ENCODE results near the gene ECSIT. TPM values are rescaled to one million over a fixed set of nuclear protein-coding genes. Genes with fewer than 3 reads are reported as not detected.
"Not testable (repeated sequence)": the region's sequence is repeated elsewhere in the genome, so short reads cannot be mapped to it uniquely, and the experiment has no call there.

Gene ECSIT
- 37.3 and 40.3 TPM in 2 replicates for total RNA-seq (2014; rRNA removed; shearing (Covaris generic))
- 56.8 and 62.3 TPM in 2 replicates for polyA plus RNA-seq (2014; cell fraction: nucleus; rRNA removed)

DNA sequence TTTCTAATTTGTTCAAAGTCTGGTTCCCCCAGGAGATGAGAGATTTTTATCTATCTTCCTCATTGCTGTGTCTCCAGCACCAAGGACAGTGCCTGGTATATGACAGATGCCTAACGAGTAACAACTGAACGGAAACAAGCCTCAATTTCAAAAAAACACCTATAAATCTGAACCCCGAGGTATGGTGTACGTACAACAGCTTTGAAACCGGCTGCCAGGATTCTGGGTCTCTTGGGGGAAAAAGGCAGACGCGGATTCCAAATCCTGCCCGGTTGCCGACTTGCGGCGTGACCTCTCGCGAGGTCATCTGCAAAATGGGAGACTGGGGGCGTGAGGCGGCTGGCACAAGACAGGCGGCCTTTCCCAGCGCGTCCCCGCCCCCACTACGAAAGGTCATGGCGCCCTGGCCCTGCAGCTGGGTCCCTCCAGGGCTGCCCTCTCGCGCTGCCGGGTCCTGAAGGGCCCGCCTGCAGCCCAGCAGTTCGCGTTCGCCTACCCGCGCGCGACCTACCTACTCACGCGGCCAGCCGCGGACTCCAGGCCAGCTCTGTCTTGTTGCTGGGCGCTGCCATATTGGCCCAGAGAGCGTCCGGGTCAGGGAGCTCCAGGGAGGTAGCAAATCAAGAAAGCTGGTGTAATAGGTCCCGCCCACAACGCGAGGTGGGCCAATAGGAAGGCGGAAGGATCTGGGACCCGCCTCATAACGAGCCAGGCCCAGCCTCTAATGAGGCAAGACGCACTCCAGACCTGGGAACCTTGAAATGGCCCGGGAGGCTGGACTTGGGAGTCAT is at the start of gene ECSIT:
ECSIT (minus strand) TSS at position 584 of the 791 bp plus-strand sequence. CDS start 9,964 bp downstream, outside the sequence.
- peak; percentile 96 for DNase-seq (ENCODE audit: extremely low read depth, low read depth)

- DNase-seq (ENCODE audit: extremely low read depth, low read depth): no peak
Measured at GRCh38 chr19:11577451-11578257, 48.7 kb upstream of the ECSIT start, which contains the start of gene ACP5. TSS of gene ACP5 (minus strand) at chr19:11577645. CDS start at chr19:11577317, 328 bp downstream.

GRCh38 chr19:11576227-11576626 is 47.3 kb upstream of the ECSIT start:
- no peak for DNase-seq (ENCODE audit: extremely low read depth, low read depth)

DNA sequence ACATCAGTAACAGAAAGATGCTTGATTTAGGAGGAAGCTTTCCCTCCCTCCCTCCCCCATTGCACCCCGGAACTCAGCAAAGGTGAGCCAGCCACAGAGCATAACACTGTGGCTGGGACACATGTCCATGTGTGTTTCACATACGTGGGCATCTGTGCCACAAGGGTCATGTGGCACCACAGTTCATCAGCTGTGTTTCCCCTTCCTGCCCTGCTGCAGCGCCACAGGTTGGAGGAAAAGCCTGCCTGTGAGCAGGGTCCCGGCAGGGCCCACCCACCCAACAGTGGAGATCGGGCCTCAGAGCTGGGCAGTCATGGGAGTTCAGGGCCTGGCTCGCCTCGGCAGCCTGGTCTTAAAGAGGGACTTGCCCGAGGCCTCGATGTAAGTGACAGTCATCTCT is 45.8 kb upstream of the ECSIT start:
- no peak for DNase-seq (ENCODE audit: extremely low read depth, low read depth)

GRCh38 chr19:11573763-11574162 is 44.8 kb upstream of the ECSIT start:
- DNase-seq (ENCODE audit: extremely low read depth, low read depth): not testable (repeated sequence)

- not testable (repeated sequence) for DNase-seq (ENCODE audit: extremely low read depth, low read depth)
Measured at GRCh38 chr19:11573354-11573753, 44.4 kb upstream of the ECSIT start.

GRCh38 chr19:11570039-11570462 is 41.1 kb upstream of the ECSIT start:
- no peak for DNase-seq (ENCODE audit: extremely low read depth, low read depth)

GRCh38 chr19:11566164-11566563 is 37.2 kb upstream of the ECSIT start:
- no peak for DNase-seq (ENCODE audit: extremely low read depth, low read depth)

GRCh38 chr19:11565649-11565980 is 36.7 kb upstream of the ECSIT start:
- not testable (repeated sequence) for DNase-seq (ENCODE audit: extremely low read depth, low read depth)

DNA sequence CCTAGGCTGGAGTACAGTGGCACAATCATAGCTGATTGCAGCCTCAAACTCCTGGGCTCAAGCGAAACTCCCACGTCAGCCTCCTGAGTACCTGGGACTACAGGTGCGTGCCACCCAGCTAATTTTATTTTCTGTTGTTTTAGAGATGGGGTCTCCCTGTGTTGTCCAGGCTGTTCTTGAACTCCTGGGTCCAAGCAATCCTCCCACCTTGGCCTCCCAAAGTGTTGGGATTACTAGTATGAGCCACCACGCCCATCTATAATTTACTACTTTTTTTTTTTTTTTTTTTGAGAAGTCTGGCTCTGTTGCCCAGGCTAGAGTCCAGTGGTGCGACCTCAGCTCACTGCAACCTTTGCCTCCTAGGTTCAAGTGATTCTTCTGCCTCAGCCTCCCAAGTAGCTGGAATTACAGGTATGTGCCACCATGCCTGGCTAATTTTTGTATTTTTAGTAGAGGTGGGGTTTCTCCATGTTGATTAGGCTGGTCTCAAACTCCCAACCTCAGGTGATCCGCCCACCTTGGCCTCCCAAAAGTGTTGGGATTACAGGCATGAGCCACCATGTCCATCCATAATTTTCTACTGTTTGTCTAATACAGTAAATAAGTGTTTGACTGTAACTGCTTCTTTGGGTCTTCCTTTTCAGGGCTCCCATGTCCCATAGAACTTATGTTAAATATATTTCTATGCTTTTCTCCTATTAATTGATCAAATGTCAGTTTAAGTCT is 35.3 kb upstream of the ECSIT start:
- not testable (repeated sequence) for DNase-seq (ENCODE audit: extremely low read depth, low read depth)

DNA sequence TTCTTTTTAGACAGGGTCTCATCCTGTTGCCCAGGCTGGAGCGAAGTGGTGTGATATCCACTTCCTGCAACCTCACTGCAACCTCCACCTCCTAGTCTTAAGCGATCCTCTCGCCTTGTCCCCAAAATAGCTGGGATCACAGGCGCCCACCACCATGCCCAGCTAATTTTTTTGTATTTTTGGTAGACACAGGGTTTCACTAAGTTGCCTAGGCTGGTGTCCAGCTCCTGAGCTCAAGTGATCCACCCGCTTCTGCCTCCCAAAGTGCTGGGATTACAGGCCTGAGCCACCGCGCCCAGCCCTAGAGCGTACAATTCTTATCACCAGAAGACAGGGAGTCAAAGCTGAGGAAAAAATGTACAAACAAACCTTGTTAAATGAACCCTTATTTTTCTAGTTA is 34.6 kb upstream of the ECSIT start:
- DNase-seq (ENCODE audit: extremely low read depth, low read depth): no peak

DNA sequence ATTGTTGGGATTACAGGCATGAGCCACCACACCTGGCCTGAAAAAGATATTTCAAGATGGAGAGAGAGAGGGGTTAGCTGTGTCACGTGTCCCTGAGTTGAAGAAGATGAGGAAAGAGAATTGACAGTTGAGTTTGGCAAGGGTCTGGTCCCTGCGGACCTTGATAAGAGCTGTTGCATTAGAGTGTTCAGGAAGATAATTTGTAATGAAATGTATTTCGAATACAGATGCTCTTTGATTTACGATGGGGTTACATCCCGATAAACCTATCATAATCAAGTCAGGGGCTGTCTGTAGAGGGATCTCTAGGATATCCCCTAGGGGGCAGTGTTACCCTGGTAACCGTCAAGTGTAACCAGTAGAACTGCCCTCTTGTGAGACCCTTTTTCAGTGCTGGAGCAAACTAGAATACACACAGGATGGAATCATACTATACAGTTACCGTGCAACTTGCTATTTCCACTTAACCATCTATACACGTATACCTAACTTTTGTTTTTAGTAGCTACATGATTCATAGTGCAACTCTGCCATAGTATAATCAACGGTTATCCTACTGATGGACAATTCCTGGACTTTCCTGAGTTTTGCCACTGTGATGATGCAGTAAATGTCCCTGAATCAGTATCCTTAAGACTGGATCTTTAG is 31.6 kb upstream of the ECSIT start:
- peak; percentile 49 for DNase-seq (ENCODE audit: extremely low read depth, low read depth)

- peak; percentile 95 for DNase-seq (ENCODE audit: extremely low read depth, low read depth)
Measured at GRCh38 chr19:11558881-11559828, 30.2 kb upstream of the ECSIT start, which contains the start of gene ELOF1. TSS of gene ELOF1 (minus strand) at chr19:11559230. CDS start at chr19:11554347, 4,883 bp downstream.

- no peak for DNase-seq (ENCODE audit: extremely low read depth, low read depth)
Measured at GRCh38 chr19:11556634-11557420, 27.9 kb upstream of the ECSIT start.

- DNase-seq (ENCODE audit: extremely low read depth, low read depth): no peak
Measured at GRCh38 chr19:11555246-11555645, 26.3 kb upstream of the ECSIT start.

DNA sequence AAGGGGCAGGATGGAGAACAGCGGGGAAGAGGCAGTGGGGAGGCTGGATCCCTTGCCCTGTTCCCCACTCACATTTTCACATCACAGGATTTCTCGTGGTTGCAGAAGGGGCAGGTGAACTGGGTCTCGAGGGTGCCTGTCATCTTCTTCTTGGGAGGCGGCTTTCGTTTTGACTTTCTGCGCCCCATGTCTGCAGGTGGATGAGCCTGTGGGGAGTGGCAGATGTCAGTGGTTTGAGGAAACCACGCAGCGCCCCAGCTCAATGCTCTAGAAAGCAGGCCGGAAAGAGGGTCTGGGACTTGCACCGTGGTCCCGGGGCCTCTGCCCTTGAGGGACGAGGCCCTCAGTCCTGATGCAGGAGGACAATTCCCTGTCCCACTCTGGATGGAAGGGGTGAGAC is 25.2 kb upstream of the ECSIT start:
- DNase-seq (ENCODE audit: extremely low read depth, low read depth): no peak

GRCh38 chr19:11552666-11553372 is 23.9 kb upstream of the ECSIT start:
- DNase-seq (ENCODE audit: extremely low read depth, low read depth): no peak
